HepG2 (cell line): ENCODE results near the gene NFATC2. TPM values are rescaled to one million over a fixed set of nuclear protein-coding genes. Genes with fewer than 3 reads are reported as not detected.

ENCODE experiments used
- ASH2L ChIP-seq: fragments of 300-600, 200-600 bp; sonication (generic); IDR thresholded peaks from 2 replicates; pipeline ENCODE4 v1.7.0; 2017; ENCODE audit warnings: low read depth, mild to moderate bottlenecking, moderate library complexity, mixed read lengths, low read length; ENCODE audit not compliant: insufficient read length
- FOXA1 ChIP-seq, 2 experiments: fragments of 450-650 bp in 1 of 2; sonication (generic) in 1 of 2; formaldehyde crosslinking in 1 of 2; IDR thresholded peaks; 2 replicates each; pipeline versions ENCODE4 v1.4.0 to v1.6.1; 2016 to 2020; ENCODE audit warnings: missing genetic modification reagents in 1 of 2
- FOXM1 ChIP-seq: sonication (generic); formaldehyde crosslinking; IDR thresholded peaks from 2 replicates; pipeline ENCODE4 v1.5.0; 2020; ENCODE audit warnings: missing genetic modification reagents
- IKZF1 ChIP-seq: fragments of 450-650 bp; IDR thresholded peaks from 2 replicates; pipeline ENCODE4 v1.7.1; 2016
- MTA1 ChIP-seq: sonication (generic); formaldehyde crosslinking; IDR thresholded peaks from 2 replicates; pipeline ENCODE4 v1.4.0; 2020; ENCODE audit warnings: missing genetic modification reagents, mild to moderate bottlenecking, borderline replicate concordance
- POLR2G ChIP-seq: fragments of 200-400 bp; formaldehyde crosslinking; IDR thresholded peaks from 2 replicates; pipeline ENCODE4 v1.6.1; 2018; ENCODE audit warnings: mild to moderate bottlenecking, low read depth, low read length, moderate library complexity
- SIN3A ChIP-seq: IDR thresholded peaks from 2 replicates; pipeline ENCODE4 v1.6.1; 2011; ENCODE audit warnings: low read depth, mild to moderate bottlenecking, control low read depth, low read length, borderline replicate concordance
- ZEB1 ChIP-seq: IDR thresholded peaks from 2 replicates; pipeline ENCODE4 v1.6.1; 2012; ENCODE audit warnings: mild to moderate bottlenecking, low read depth, inconsistent platforms; ENCODE audit not compliant: insufficient replicate concordance
- ZNF224 ChIP-seq: sonication (generic); formaldehyde crosslinking; IDR thresholded peaks from 2 replicates; pipeline ENCODE4 v1.5.0; 2020; ENCODE audit warnings: mild to moderate bottlenecking, missing genetic modification reagents
- ZNF317 ChIP-seq: sonication (generic); formaldehyde crosslinking; IDR thresholded peaks from 2 replicates; pipeline ENCODE4 v1.5.0; 2020; ENCODE audit warnings: mild to moderate bottlenecking, missing genetic modification reagents
- ZNF558 ChIP-seq: sonication (generic); formaldehyde crosslinking; IDR thresholded peaks from 2 replicates; pipeline ENCODE4 v1.9.0; 2022; ENCODE audit warnings: mild to moderate bottlenecking, missing genetic modification reagents, borderline replicate concordance
- ZNF607 ChIP-seq: sonication (generic); formaldehyde crosslinking; IDR thresholded peaks from 2 replicates; pipeline ENCODE4 v1.5.1; 2020; ENCODE audit warnings: missing genetic modification reagents, mild to moderate bottlenecking, borderline replicate concordance
- ZNF614 ChIP-seq: IDR thresholded peaks from 2 replicates; pipeline ENCODE4 v1.6.1; 2018; ENCODE audit warnings: missing biosample characterization, missing genetic modification reagents, inconsistent platforms, borderline replicate concordance
- ZNF781 ChIP-seq: sonication (generic); formaldehyde crosslinking; IDR thresholded peaks from 2 replicates; pipeline ENCODE4 v1.5.1; 2020; ENCODE audit warnings: borderline replicate concordance, mild to moderate bottlenecking, missing genetic modification reagents; ENCODE audit errors: not compliant biosample characterization
- ZNF878 ChIP-seq: sonication (generic); formaldehyde crosslinking; IDR thresholded peaks from 2 replicates; pipeline ENCODE4 v1.8.1; 2023; ENCODE audit warnings: mild to moderate bottlenecking, missing genetic modification reagents, moderate library complexity
- ZSCAN9 ChIP-seq: IDR thresholded peaks from 2 replicates; pipeline ENCODE4 v1.6.1; 2016; ENCODE audit warnings: borderline replicate concordance
- polyA plus RNA-seq, 8 experiments: library from polyadenylated mRNA; depleted of rRNA in 3 of 8; stranded (reverse) in 7 of 8; unstranded in 1 of 8; fragments of >200 nt; fragmentation: Illumina TruSeq in 4 of 8; extraction: Trizol in 4 of 8; gene quantifications; 2 replicates each; pipeline versions ENCODE4 v1.2.1 to v1.2.3, GENCODE V29; 2011 to 2016; ENCODE audit warnings: low read depth in 4 of 8, missing spikeins in 1 of 8, mixed read lengths in 1 of 8; ENCODE audit not compliant: insufficient read depth in 1 of 8
- total RNA-seq, 5 experiments: library from RNA; depleted of rRNA; stranded (reverse); fragments of >200 nt; fragmentation: Illumina TruSeq; extraction: Trizol; gene quantifications; 2 replicates each; pipeline ENCODE4 v1.2.3, GENCODE V29; 2016; ENCODE audit warnings: low read depth in 1 of 5
- TF ChIP-seq, protein P1 (sequence below): sonication (generic); formaldehyde crosslinking; IDR thresholded peaks from 2 replicates; pipeline ENCODE4 v1.4.0; 2020; ENCODE audit warnings: low read depth, mild to moderate bottlenecking, missing genetic modification reagents
- TF ChIP-seq, protein P2 (sequence below): sonication (generic); formaldehyde crosslinking; IDR thresholded peaks from 2 replicates; pipeline ENCODE4 v1.5.0; 2020; ENCODE audit warnings: missing genetic modification reagents, mild to moderate bottlenecking, borderline replicate concordance
- TF ChIP-seq, protein P3 (sequence below): sonication (generic); formaldehyde crosslinking; IDR thresholded peaks from 2 replicates; pipeline ENCODE4 v1.8.1; 2023; ENCODE audit warnings: missing genetic modification reagents, inconsistent platforms, borderline replicate concordance
- TF ChIP-seq, protein P4 (sequence below): sonication (generic); formaldehyde crosslinking; IDR thresholded peaks from 2 replicates; pipeline ENCODE4 v1.4.0; 2020; ENCODE audit warnings: mild to moderate bottlenecking, missing genetic modification reagents
- TF ChIP-seq, protein P5 (sequence below): sonication (generic); formaldehyde crosslinking; IDR thresholded peaks from 2 replicates; pipeline ENCODE4 v1.8.0; 2022; ENCODE audit warnings: mild to moderate bottlenecking, missing genetic modification reagents, borderline replicate concordance

Gene NFATC2
- total and polyA plus RNA-seq, 2 of the 13 experiments (the other 11 are each of a cell fraction or from before 2014, with no cell fraction given): 1.9 to 3.3 TPM

DNA sequence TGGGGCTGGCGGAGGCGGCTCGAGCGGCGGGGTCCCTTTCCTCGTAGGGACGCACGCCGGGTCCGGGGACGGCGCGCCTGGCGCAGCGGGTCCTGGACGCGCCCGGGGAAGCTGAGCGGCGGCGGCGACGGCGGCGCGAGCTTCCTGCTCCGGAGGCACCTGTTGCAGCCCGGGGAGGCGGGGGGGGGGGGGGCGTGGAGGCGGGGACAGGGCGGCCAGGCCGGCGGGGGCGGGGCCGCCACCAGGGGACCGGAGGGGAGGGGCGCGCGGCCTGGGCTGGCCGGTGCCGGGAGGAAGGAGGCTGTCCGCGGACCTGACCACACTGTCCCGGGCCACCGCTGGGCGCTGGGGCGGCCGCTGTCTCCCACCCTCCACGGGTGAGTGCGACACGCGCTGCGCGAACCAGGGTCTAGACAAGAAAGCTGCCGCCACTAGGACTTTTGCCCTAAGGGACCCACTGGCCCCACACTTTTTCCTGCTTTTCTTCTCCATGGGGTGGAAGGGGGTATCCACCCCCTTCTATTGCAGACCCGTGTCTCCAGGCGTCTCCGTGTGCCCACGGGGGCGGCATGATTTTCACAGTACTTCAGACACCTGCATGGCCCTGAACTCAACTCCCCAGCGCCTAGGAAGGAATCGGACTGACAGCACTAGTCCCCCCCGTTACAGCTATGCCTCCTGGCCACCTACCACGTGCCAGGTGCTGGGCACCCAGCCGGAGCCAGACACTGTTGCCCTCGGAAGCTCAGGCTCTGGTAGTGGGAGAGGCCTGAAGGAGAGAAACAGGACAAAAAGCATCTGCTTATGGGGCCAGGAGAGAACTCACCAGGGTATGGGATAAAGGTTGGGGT, at the start of gene NFATC2 (continued):
- TF ChIP-seq ZNF224 (CRISPR knock-in tag) (no peak), ZNF558 (CRISPR knock-in tag) (no peak), ZNF607 (no peak; the same call in 1 of the 2 replicates), ZNF781 (no peak), POLR2G (peak; percentile 48; the same call in 1 of the 2 replicates), ZSCAN9 (CRISPR knock-in tag) (no peak), FOXA1 (IDR thresholded peaks at IDR 0.05) (no peak), FOXA1 (CRISPR knock-in tag; IDR thresholded peaks at IDR 0.05) (no peak), FOXM1 (CRISPR knock-in tag) (no peak), MTA1 (no peak; the same call in 1 of the 2 replicates), ASH2L (no peak), ZNF614 (CRISPR knock-in tag) (no peak), ZEB1 (no peak), ZNF317 (no peak), IKZF1 (no peak), ZNF878 (no peak), SIN3A (no peak; the same call in 1 of the 2 replicates)
- TF ChIP-seq, protein P1, sequence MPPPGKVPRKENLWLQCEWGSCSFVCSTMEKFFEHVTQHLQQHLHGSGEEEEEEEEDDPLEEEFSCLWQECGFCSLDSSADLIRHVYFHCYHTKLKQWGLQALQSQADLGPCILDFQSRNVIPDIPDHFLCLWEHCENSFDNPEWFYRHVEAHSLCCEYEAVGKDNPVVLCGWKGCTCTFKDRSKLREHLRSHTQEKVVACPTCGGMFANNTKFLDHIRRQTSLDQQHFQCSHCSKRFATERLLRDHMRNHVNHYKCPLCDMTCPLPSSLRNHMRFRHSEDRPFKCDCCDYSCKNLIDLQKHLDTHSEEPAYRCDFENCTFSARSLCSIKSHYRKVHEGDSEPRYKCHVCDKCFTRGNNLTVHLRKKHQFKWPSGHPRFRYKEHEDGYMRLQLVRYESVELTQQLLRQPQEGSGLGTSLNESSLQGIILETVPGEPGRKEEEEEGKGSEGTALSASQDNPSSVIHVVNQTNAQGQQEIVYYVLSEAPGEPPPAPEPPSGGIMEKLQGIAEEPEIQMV (CRISPR knock-in tag): no peak
- TF ChIP-seq, protein P2, sequence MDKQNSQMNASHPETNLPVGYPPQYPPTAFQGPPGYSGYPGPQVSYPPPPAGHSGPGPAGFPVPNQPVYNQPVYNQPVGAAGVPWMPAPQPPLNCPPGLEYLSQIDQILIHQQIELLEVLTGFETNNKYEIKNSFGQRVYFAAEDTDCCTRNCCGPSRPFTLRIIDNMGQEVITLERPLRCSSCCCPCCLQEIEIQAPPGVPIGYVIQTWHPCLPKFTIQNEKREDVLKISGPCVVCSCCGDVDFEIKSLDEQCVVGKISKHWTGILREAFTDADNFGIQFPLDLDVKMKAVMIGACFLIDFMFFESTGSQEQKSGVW: no peak
- TF ChIP-seq, protein P3, sequence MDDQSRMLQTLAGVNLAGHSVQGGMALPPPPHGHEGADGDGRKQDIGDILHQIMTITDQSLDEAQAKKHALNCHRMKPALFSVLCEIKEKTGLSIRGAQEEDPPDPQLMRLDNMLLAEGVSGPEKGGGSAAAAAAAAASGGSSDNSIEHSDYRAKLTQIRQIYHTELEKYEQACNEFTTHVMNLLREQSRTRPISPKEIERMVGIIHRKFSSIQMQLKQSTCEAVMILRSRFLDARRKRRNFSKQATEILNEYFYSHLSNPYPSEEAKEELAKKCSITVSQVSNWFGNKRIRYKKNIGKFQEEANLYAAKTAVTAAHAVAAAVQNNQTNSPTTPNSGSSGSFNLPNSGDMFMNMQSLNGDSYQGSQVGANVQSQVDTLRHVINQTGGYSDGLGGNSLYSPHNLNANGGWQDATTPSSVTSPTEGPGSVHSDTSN (CRISPR knock-in tag): no peak
- TF ChIP-seq, protein P4, sequence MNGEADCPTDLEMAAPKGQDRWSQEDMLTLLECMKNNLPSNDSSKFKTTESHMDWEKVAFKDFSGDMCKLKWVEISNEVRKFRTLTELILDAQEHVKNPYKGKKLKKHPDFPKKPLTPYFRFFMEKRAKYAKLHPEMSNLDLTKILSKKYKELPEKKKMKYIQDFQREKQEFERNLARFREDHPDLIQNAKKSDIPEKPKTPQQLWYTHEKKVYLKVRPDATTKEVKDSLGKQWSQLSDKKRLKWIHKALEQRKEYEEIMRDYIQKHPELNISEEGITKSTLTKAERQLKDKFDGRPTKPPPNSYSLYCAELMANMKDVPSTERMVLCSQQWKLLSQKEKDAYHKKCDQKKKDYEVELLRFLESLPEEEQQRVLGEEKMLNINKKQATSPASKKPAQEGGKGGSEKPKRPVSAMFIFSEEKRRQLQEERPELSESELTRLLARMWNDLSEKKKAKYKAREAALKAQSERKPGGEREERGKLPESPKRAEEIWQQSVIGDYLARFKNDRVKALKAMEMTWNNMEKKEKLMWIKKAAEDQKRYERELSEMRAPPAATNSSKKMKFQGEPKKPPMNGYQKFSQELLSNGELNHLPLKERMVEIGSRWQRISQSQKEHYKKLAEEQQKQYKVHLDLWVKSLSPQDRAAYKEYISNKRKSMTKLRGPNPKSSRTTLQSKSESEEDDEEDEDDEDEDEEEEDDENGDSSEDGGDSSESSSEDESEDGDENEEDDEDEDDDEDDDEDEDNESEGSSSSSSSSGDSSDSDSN: 0 out of 2 replicates have a peak, but pooled peaks have one; percentile 12
- TF ChIP-seq, protein P5, sequence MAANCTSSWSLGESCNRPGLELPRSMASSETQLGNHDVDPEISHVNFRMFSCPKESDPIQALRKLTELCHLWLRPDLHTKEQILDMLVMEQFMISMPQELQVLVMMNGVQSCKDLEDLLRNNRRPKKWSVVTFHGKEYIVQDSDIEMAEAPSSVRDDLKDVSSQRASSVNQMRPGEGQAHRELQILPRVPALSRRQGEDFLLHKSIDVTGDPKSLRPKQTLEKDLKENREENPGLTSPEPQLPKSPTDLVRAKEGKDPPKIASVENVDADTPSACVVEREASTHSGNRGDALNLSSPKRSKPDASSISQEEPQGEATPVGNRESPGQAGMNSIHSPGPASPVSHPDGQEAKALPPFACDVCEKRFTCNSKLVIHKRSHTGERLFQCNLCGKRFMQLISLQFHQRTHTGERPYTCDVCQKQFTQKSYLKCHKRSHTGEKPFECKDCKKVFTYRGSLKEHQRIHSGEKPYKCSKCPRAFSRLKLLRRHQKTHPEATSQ: no peak
